Astrocyte of the hippocampus (primary cell): ENCODE data around the gene EFNA5.
"Not testable (repeated sequence)": the region's sequence is repeated elsewhere in the genome, so short reads cannot be mapped to it uniquely, and the experiment has no call there.

Experiments used
- DNase-seq: peaks from one replicate; pipeline ENCODE4 v3.0.0; 2011; ENCODE audit warnings: low read depth, low spot score

EFNA5 gene

DNA sequence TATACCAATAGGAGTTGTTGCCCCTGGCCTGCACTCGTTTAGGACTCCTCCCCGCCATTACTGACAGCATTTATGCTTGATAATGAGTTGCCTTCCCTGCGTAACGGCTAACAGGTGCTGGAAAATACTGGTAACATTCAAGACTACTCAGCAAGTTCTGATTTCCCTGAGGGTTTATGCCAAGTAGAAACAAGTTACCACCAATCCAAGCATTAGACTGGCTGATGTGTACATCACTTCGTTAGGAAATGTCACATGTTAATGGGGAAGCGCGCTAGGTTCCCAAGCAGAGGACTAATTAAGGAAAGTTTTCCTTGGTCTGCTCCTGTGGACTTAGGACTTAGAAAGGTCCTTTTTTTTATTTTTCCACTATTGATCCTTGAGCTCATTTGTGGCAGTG, 302.1 kb downstream of the EFNA5 start:
- no peak for DNase-seq

DNA sequence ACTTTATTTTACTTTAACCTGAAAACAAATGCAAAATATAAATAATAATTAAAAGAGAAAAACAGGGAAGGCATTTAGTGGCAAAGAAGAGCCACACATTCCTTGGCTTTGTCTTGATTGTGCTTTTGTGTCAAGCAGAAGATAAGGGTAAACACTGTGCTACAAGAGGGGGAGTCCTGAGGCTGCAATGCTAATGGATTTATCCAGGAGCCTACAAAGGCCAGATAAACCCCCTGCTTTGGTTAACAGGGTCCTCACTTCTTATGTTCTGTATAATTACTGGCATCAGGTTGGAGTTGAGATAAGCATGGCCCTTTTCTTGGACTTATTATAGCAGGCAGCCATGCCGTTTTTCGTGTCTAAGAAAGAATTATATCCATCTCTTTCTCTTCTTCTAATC, 302.8 kb downstream of the EFNA5 start:
- DNase-seq, result no peak

DNA sequence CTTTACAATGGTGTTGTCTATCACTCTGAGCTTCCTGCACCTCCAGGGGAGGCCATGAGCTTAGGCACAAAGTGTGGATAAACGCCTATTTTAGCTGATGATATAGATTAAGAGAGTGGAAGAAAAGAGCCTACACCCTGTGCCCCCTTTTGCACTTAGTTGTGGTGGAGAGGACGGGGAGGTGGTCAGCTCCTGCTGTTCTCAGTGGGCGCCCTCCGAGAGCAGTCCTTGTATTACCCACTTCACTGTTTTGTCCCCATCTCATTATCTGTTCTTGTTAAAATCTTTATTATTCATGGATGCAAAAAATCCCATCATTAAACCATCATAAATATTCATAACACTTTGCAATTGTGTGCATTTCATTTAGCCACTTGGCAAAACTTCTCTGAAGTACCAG, 303.3 kb downstream of the EFNA5 start:
- no peak for DNase-seq

DNA sequence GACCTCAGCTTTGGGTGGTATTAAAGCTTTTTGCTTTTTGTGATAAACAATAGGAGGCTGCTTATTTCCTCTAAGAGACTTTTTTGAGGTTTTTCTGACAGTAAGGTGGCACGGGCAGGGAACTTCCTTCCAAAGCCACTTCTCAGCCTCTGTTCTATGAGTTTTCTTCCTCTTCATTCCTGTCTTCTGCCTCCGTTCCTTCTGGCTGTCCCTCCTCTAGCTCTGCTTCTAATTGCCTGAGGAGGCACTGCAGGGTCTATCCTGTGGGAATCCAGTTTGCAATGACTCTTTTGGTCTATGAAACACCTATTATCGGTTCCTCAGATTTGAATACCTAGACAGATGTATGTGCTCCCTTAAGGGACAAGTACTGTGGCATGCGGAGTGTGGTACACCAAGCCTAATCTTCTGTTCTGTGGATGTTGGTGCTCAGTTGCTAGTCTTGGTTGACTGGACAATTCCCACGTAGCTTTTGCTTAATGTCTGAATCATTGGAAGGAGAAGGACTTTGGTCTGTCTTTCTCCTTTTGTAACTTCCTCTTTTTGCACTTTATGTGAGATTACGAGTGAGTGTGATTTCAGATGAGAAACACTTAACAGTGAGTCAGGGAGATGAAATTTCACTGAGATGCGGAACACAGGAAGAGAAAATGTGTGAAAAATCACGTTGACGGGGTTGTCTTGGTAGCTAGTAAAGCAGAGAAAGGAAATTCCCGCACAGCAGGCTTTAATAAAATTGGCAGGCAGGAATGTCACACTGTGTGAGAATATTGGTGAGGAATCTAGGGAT, 305.2 kb downstream of the EFNA5 start:
- peak; percentile 68 for DNase-seq

DNA sequence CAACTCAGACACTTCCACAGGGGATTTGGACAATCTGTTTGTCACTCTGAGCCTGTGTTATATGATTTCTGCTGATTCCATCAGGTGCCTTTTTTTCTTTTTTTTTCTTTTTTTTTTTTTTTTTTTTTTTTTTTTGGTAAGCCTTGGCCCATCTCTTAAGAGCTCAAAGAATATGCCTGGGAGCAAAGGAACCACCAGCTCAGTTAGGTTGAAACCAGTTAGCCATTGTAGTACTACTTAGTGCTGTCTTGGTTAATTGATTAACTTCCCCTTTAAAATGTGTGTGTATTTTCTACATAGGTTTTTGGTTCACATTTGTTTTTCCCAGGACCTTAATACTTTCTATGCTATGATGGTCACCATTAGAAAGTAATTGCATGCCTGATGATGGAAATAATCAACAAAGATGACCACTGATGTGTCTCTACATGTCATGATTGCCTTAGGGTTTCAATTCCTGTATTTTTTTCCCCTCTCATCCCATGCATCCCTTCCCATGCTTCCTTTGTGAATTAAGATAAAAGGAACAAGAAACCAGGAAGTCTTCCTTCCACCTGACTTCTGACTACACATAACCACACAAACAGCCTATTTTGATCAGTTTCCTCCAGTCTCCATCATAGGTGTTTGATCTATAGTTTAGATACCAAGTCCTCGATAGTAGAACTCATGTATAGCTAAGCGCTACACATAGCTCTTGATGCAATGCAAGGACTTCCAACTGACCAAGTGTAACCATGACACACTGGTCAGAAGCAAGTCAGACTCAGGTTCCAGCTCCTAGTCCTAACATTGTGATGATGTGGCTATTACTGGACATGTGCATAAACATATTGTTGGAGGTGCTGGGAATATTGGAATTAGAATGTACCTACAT, 306.1 kb downstream of the EFNA5 start:
- no peak for DNase-seq

DNA sequence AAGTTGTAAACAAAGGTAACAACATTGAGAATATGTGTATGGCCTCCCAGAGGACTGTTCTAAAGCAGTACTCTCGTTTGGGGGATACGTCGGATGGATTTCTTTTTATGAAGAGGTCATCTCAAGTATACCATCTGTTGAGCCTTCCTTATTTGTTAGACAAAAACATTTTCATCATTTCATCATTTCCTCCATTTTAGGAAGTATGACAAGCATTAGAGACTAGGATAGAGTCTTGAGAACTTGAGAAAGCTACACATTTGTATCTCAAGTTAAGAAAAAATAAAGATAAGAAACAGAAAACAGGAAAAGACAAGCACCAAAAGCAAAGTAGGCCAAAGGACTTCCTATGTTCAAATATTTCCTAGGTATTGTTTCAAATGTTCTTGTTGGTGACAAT, 307.0 kb downstream of the EFNA5 start:
- no peak for DNase-seq

DNA sequence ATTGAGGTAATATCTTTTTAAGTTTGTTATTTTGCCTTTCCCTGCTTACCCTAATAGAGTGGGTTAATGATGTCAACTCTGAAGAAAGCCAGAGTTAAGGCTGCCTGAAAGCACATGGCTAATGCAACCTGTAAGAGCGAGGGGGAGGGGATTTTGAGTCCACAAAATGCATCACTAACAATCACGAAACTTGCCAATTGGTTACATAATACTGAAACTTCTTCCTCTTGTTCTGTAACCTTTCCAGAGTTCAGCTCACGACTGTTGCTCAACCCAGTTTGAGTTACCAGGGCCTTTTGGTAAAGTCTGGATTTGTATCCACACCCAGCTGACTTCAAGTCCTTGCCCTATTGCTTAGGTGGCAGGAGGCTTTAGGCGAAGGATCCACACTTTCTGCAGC, 308.8 kb downstream of the EFNA5 start:
- DNase-seq, result no peak

DNA sequence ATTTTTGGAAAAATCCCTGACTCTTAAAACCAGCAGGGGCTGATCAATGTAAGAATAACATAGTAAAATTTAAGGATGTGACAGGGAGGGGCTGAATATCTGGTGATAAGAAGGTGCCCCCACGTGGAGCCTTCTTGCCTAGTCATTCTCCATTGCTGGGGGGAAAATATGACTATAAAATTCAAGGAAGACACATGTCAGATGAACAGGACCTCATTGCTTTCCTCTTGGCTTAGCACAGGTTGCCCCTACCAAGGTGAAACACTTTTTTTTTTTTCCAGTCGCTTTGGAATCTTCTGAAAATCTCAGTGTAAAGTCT, 310.9 kb downstream of the EFNA5 start:
- no peak for DNase-seq

DNA sequence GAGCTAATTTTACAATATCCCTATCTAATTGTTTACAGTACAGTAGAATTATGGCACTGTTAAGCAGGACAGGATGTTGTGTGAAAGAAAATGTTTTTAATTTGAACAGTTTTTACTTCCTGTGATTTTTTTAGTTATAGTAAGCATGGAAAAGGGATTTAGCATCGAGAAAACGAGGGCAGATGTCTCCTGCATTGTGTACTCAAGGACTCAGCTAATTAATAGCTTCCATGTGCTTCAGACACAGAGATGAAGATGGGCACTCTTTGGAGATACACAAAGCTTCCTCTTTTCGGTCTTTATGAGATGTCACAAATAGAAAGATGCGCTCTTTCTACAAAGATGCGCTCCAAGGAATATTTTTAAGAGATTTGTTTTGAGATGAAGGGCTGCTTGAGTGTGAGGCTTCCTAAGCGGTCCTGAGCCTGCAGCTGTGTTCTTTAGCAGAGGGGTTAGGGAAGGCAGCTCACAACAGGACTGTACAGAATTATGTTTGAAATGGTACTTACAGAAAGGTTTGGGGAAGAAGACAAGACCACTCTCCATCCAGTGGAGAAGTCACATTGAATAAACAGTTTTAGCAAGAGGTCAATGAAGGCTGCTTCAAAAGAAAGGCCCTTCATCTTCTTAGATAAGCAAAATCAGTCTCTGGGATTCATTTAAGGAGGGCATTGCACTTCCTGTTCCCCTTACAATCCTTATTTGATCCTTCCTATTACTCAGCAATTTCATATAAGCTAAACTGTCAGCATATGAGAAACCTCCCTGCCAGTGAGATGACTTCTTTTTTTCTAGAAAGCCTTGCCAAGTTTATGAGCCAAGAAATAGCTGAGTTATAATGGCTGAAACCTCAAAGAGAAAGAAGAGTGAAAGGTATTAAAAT, 311.5 kb downstream of the EFNA5 start:
- no peak for DNase-seq

DNA sequence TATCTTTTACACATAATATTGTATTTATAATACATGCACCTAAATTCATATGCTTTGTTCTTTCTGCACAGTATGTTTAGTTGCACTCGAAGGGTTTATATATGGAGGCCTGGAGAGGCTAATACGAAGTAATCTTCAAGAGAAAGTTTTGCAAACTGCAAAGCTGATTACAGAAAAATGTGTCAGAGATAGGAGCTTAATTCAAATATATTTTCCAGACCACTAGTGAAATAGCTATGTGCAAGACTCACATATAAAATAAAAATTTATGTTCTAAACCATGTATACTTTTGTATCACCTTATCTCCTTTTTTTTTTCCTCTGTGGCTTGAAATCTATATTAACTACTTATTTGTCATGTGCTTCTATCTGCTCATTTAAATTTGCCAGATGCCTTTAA, 313.8 kb downstream of the EFNA5 start:
- no peak for DNase-seq

DNA sequence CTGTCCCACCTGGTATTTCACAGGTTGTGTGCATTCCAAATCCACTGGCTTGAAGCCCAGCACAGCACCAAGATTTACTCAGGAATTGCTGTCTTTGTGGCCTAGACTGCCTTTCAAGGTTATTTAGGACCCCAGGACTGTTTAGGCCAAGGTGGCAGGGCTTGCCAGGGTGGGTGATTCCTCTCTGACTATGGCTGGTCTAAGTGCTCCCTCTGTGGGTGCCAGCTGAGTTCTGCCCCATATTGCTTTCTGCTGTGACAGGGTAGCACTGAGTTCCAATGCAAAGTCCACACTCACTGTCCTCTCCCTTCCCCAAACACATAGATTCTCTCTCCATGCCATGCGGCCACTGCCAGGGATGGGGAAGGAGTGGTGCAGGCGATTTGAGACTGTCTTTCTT, 318.2 kb downstream of the EFNA5 start:
- no peak for DNase-seq

DNA sequence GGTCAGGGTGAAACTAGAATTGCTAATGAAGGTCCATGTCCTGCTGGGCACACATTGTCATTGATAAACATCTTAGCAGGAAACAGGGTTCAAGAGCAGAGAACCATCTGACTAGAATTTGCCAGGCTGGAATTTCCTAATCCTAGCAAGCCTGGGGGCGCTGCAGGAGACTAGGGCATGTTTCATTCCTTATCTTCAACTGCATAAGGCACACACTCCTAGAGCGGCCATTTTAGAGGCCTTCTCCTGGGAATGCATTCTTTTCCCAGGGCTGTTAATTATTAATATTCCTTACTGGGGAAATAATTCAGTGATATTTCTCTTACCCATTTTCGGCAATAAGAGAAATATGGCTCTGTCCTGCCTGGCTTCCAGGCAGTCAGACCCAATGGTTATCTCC, 324.2 kb downstream of the EFNA5 start:
- not testable (repeated sequence) for DNase-seq

DNA sequence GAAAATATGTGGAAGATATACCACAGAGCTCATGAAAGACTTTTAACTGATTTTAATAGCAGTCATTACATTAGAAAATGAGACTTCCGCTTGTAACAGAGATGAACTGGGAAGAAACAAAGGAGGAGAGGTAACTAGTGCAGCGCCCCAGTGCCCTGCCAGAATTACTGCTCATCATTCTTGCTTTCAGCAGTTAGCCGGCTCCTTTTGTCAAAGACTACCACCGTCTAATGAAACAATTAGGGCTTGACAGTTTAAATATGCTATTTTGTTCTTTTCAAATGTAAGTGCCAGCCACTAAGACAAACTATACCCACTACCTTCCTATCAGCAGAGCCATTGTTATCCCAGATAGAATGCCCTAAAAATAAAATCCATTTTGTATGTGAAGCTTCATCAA, 328.4 kb downstream of the EFNA5 start:
- DNase-seq, result no peak

DNA sequence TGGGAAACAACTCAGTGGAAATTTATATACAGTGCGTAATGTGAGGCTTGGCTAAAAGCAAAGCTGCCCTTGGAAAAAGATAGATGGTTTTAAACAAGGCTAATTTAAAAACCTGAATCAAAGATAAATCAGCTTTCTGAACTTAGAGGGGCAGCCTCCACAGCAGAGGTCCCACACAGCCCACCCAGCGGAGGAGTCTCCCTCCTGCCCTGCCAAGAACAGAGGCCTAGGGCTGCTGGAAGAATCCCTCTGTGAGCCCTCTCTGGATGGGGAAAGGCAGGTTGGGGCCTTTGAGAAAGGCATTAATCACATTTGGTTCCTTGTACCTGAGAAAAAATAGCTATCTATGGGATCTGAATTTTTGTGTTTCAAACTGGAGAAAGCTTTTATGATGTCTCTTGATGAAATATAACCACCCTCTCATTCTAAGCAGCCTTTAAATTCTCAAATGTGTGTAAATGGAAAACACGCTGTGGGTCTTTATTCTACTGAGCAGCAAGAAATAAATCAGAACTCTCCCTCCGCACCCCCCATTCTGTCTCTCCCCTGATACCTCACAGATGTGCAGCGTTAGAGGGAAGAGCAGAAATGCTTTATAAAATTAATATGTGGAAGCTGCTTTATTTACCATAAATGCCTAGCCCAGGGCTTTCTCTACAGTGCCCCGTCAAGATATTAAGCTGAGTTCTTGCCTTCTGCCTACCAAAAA, 329.2 kb downstream of the EFNA5 start:
- no peak for DNase-seq

DNA sequence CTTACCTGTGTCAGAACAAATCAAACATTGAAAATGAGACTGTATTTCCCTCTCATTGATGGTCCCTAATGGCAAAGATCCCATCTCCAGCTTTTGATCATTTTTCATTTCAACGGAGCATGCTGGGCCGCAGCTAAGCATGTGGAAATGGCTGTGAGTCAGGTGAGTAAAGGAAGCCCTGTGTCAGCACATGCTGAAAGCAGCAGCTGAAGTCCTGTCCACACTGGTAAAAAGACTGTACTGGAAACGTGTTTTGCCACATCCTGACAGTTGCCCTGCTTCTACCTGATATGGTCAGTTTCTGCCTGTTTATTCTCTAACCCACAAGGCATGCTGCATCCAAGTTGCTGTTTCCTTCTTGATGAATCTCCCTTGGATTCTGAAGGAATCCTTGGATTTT, 330.1 kb downstream of the EFNA5 start:
- DNase-seq, result no peak

DNA sequence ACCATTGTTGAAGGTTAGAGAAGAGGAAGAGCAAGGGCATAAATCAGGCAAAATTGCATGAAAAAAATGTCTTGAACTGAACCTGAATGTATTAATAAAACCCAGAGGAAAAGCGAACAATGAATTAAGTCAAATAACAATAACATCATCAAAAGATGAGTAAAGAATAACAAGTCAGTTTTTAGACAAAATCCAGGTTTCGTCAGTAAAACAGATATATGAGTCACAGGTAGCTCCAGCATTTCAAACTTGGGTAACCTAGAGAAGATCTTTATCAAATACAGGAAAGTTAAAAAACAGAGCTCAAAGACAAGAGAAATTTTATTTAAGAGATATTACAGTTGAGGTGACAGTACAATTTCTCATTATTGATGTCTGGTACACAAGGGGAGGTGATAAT, 332.4 kb downstream of the EFNA5 start:
- no peak for DNase-seq

DNA sequence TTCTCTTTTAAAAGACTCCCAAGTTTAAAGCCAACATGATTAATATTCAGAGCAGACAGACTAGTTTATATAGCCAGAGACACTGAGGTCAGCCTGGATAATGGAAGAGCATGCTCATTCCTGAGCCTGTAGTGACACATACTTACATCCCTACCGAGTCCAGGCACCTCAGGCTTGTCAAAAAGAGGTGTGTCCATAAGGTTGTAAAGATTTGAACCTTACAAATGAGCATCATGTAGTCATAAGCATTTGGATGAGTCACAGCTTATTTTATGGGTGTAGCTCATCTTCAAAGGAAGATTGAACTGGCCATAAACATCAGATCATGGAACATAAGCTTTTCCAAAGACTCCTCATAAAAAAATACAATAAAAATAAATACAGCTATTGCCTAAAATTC, 333.5 kb downstream of the EFNA5 start:
- no peak for DNase-seq

DNA sequence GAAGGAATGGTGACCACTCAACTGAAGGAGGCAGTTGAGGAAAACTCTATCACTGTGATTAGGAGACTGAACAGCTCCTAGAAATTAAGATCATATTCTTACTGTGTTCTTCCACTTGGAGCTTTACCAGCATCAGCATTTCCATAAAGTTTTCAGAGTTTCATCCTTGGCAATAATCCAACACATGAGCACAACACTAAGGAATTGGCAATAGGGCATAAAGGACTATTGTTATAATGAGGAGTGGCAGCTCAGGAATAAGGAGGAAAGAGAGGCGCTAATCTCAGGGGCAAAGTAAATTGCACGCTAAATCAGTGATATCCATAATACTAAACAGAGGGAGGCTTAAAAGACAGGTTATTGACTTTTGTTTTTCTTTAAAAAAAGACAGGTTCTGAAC, 338.9 kb downstream of the EFNA5 start:
- peak; percentile 2 for DNase-seq

DNA sequence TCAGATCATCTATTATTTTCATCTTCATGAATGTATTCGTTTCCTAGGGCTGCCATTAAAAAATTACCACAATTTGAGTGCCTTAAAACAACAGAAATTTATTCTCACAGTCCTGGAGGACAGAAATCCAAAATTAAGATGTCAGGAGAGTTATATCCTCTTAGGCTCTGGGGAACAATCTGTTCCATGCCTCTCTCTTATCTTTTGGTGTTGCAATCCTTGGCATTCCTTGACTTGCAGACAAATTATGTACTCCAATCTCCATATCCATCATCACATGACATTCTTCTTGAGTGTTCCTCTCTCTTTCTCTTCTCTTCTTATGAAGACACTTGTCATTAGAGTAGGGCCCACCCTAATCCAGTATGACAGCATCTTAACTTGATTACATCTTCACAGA, 339.4 kb downstream of the EFNA5 start:
- DNase-seq, result no peak

DNA sequence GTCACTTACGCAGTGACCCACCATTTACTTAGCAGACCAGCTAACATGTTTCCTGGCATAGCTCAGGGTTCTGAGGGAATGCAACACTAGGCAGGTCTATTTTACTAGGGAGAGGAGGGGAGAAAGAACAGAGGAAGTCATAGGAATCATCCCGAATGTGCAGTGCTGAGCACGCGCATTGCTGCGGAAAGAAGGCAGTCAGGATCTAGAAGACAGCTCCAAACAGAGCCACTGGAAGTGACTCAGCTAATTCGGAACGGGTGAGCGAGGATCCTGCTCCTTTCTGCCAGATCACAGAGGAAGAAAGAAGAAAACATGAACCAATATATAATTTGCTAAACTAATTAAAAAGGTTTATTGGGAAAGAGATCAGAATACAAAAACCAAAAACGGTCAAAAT, 339.8 kb downstream of the EFNA5 start:
- DNase-seq, result no peak

DNA sequence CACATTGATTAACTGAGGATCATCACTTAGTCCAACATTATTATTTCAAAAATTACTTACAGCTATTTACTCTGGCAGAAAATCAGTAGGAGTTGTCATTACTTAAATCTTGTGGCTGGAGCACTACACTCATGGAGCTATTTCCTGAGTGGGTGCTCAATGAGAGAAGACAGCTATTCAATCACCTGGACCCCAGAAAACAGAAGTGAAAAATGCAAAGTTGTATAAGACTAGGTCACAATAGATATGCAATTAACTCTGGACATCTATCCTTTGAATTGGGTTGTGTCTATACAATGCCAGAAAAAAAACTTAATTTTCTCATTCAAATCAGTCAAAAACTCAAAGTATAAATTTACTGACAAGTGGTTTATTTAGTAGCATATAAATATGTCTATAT, 340.9 kb downstream of the EFNA5 start:
- no peak for DNase-seq
